B cell (primary cell): Measurements from ENCODE around the gene TNFRSF19. TPM values are rescaled to one million over a fixed set of nuclear protein-coding genes. Genes with fewer than 3 reads are reported as not detected.

ENCODE experiments used
- ATAC-seq: fragments of 200-7000 bp; cut with Tn5 transposase; one replicate; pipeline ENCODE4 v1.10.0; 2021; ENCODE audit warnings: low read depth, mild to moderate bottlenecking, moderate number of reproducible peaks, moderate library complexity
- CTCF ChIA-PET: fragments of 350-600 bp; sonication (Branson Sonifier 250); formaldehyde crosslinking; loops from one replicate; lab custom pipeline; 2021; ENCODE audit warnings: antibody characterized with exemption, inconsistent platforms; lab: Charles Lee
- POLR2A ChIA-PET: fragments of 350-600 bp; sonication (Branson Sonifier 250); formaldehyde crosslinking; loops from one replicate; lab custom pipeline; 2021; ENCODE audit warnings: antibody characterized with exemption; lab: Charles Lee
- DNase-seq: peaks from one replicate; pipeline ENCODE4 v3.0.0; 2013
- H2AFZ ChIP-seq: 2 replicates; pipeline ENCODE4 v1.6.1; 2012; ENCODE audit warnings: mild to moderate bottlenecking, low read depth, low read length; ENCODE audit not compliant: insufficient read depth, poor library complexity, severe bottlenecking
- H3K27ac ChIP-seq, 2 donors: 1 replicate in 1 of 2; 2 replicates in 1 of 2; pipeline ENCODE4 v1.5.1; 2012 to 2013; ENCODE audit warnings: low read length in 2 of 2, mild to moderate bottlenecking in 2 of 2, moderate library complexity in 1 of 2
- H3K27me3 ChIP-seq, 4 experiments: fragments of 200-600 bp in 1 of 4; sonication (generic) in 1 of 4; replicated peaks in 1 of 4; 1 replicate in 2 of 4; 2 replicates in 2 of 4; pipeline versions ENCODE4 v1.6.1 to v1.7.0; 2013 to 2016; ENCODE audit warnings: low read length in 3 of 4, mild to moderate bottlenecking in 2 of 4, mixed read lengths in 1 of 4, moderate library complexity in 1 of 4; ENCODE audit not compliant: insufficient read depth in 4 of 4, control insufficient read depth in 3 of 4; ENCODE audit errors: control extremely low read depth in 1 of 4
- H3K36me3 ChIP-seq, 2 experiments: replicated peaks in 1 of 2; 1 replicate in 1 of 2; 2 replicates in 1 of 2; pipeline versions ENCODE4 v1.6.1 to v1.7.1; 2013; ENCODE audit warnings: low read length in 1 of 2; ENCODE audit not compliant: insufficient read depth in 2 of 2, control insufficient read depth in 1 of 2; ENCODE audit errors: control extremely low read depth in 1 of 2, extremely low read depth in 1 of 2
- H3K4me1 ChIP-seq, 2 donors: fragments of 200-600 bp in 1 of 2; sonication (generic) in 1 of 2; 1 replicate in 1 of 2; 2 replicates in 1 of 2; pipeline versions ENCODE4 v1.5.1 to v1.6.1; 2013 to 2017; ENCODE audit warnings: low read length in 2 of 2; ENCODE audit not compliant: control insufficient read depth in 2 of 2, insufficient read depth in 2 of 2
- H3K4me2 ChIP-seq: replicated peaks from 2 replicates; pipeline ENCODE3; 2012; ENCODE audit warnings: mild to moderate bottlenecking, low read depth, low read length; ENCODE audit not compliant: poor library complexity, severe bottlenecking
- H3K4me3 ChIP-seq, 5 experiments: fragments of 200-600 bp in 1 of 5; sonication (generic) in 1 of 5; 1 replicate in 3 of 5; 2 replicates in 2 of 5; pipeline versions ENCODE4 v1.5.1 to v1.7.0; 2011 to 2016; ENCODE audit warnings: low read length in 4 of 5, mild to moderate bottlenecking in 4 of 5, low read depth in 2 of 5, control low read depth in 1 of 5, moderate library complexity in 1 of 5; ENCODE audit not compliant: insufficient read depth in 1 of 5; ENCODE audit errors: control extremely low read depth in 1 of 5, extremely low read depth in 1 of 5
- H3K79me2 ChIP-seq: fragments of 200-600 bp; sonication (generic); one replicate; pipeline ENCODE4 v1.6.0; 2016; ENCODE audit warnings: low read length; ENCODE audit not compliant: control insufficient read depth, insufficient read depth
- H3K9ac ChIP-seq: fragments of 200-600 bp; sonication (generic); 2 replicates; pipeline ENCODE4 v1.6.1; 2017; ENCODE audit warnings: mild to moderate bottlenecking, low read length, moderate library complexity
- H3K9me3 ChIP-seq, 3 donors: one replicate each; pipeline versions ENCODE4 v1.6.1 to v1.7.1; 2013; ENCODE audit warnings: low read length in 2 of 3; ENCODE audit not compliant: control insufficient read depth in 2 of 3, insufficient read depth in 1 of 3; ENCODE audit errors: control extremely low read depth in 1 of 3
- H4K20me1 ChIP-seq: 2 replicates; pipeline ENCODE4 v1.6.0; 2012; ENCODE audit warnings: mild to moderate bottlenecking, low read length; ENCODE audit not compliant: insufficient read depth, control insufficient read depth, poor library complexity, severe bottlenecking
- H3K27ac Mint-ChIP-seq: one replicate; pipeline ENCODE4 v1.8.0; 2021; ENCODE audit warnings: mixed read lengths
- H3K27me3 Mint-ChIP-seq: one replicate; pipeline ENCODE4 v1.8.0; 2021; ENCODE audit warnings: mixed read lengths
- H3K4me1 Mint-ChIP-seq: one replicate; pipeline ENCODE4 v1.8.0; 2021; ENCODE audit warnings: mixed read lengths
- H3K4me3 Mint-ChIP-seq: one replicate; pipeline ENCODE4 v1.8.0; 2021; ENCODE audit warnings: mixed read lengths
- H3K9me3 Mint-ChIP-seq: one replicate; pipeline ENCODE4 v1.8.0; 2022; ENCODE audit warnings: mixed read lengths; ENCODE audit not compliant: insufficient read depth
- CTCF ChIP-seq: fragments of 200-600 bp; IDR thresholded peaks from one replicate; pipeline ENCODE4 v1.8.0; 2022; ENCODE audit warnings: antibody characterized with exemption, mild to moderate bottlenecking
- EZH2 ChIP-seq: IDR thresholded peaks from 2 replicates; pipeline ENCODE4 v1.6.1; 2012; ENCODE audit warnings: borderline replicate concordance, low read depth, mild to moderate bottlenecking, moderate library complexity, low read length; ENCODE audit not compliant: insufficient read depth, poor library complexity, severe bottlenecking
- WGBS: methylation state at CpG from one replicate; pipeline ENCODE4 v1.1.5; 2013; ENCODE audit warnings: missing lambda C conversion rate; ENCODE audit not compliant: insufficient coverage; 5-methylcytosine and 5-hydroxymethylcytosine counted together
- intact Hi-C: fragments of 100-400 bp; cut with micrococcal nuclease; formaldehyde crosslinking; loops from one replicate; pipeline ENCODE4 v1.10.0; 2022
- polyA plus RNA-seq: library from polyadenylated mRNA; depleted of rRNA; stranded (reverse); fragments of >200 nt; gene quantifications from 2 replicates; pipeline ENCODE4 v1.2.3, GENCODE V29; 2012
- total RNA-seq, 2 donors: library from RNA; stranded (reverse); fragments of 120-200 nt in 1 of 2; gene quantifications; 1 replicate in 1 of 2; 2 replicates in 1 of 2; pipeline versions ENCODE4 v1.2.3 to v1.2.4, GENCODE V29; 2013 to 2022

The TNFRSF19 gene
- total and polyA plus RNA-seq, 2 donors (not counting 1 experiment from before 2014, with no cell fraction given): 0.36 TPM; not detected in 1

DNA sequence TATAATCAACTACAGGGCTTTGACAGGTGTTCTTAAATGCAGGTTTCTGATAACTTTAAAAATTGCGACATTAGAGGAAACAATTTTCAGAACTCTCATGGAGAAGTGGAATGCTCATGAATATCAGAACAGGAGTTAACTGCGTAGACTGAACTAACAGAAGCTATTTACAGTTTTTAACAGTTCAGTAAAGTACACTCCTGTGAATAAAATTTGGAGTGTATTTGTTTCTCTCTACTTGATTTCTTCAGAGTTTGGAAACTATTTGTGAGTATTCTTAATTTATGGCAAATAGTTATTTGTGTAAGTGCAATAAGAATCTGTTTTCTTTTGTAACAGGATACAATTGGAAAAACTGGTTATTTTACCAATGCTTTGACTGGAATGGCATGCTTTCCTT is 114.4 kb downstream of the TNFRSF19 start:
- 100% methylated on average over 1 of the region's 2 CpGs for WGBS
- Histone ChIP-seq H4K20me1 (no peaks in the 10 kb centered on the region), H3K9me3 (peaks cover 3 to 22% (median 5%) of the 10 kb centered on the region in 3 donors), H3K27me3 (peaks cover 0 to 9% (median 2%) of the 10 kb centered on the region in 4 experiments), H3K36me3 (no peaks in the 10 kb centered on the region), H3K4me3 (no peak overlapping the region), H3K4me2 (no peak overlapping the region), H3K27ac (no peak overlapping the region), H3K4me1 (no peaks in the 10 kb centered on the region), H3K79me2 (no peaks in the 10 kb centered on the region), H3K9ac (no peak overlapping the region), H2AFZ (no peak overlapping the region)
- POLR2A ChIA-PET: no interaction called here
- TF ChIP-seq CTCF (no peak), EZH2 (no peak)
- CTCF ChIA-PET: no interaction called here
- intact Hi-C loops: no loop called here
- Mint-ChIP-seq H3K4me1 (no peaks in the 10 kb centered on the region), H3K27me3 (peaks cover 19% of the 10 kb centered on the region), H3K4me3 (no peak overlapping the region), H3K27ac (no peak overlapping the region), H3K9me3 (no peaks in the 10 kb centered on the region)
- DNase-seq: peak; percentile 28
- no peak for ATAC-seq

DNA sequence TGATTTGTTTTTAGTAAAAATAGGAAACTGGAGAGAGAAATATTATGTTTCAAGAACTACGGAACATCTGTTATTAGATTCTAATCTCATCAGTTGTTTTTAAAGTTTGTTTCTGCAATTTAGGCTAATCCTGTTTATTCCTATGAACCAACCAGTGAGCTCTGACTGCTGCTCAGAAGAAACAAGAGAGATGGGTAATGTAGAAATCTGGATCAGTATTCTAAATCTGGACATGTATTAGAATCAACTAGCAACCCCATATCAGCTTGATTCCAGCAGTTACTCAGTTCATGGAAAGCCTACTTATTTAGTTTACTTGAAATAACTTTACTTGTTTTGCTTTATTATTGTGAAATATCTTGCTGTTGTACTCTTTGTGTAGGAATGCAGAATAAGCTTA is 115.2 kb downstream of the TNFRSF19 start:
- Mint-ChIP-seq H3K4me3 (no peak overlapping the region), H3K4me1 (no peaks in the 10 kb centered on the region), H3K9me3 (no peaks in the 10 kb centered on the region), H3K27ac (no peak overlapping the region), H3K27me3 (peaks cover 13% of the 10 kb centered on the region)
- ATAC-seq: no peak
- Histone ChIP-seq H3K4me2 (no peak overlapping the region), H3K4me1 (no peaks in the 10 kb centered on the region), H3K79me2 (no peaks in the 10 kb centered on the region), H3K9ac (no peak overlapping the region), H3K4me3 (no peak overlapping the region), H2AFZ (no peak overlapping the region), H3K36me3 (no peaks in the 10 kb centered on the region), H3K27me3 (peaks cover 0 to 4% (median 2%) of the 10 kb centered on the region in 4 experiments), H3K27ac (no peak overlapping the region), H4K20me1 (no peaks in the 10 kb centered on the region), H3K9me3 (peaks cover 3 to 22% (median 5%) of the 10 kb centered on the region in 3 donors)
- no CpG with 5 or more reads among the region's 1 CpG for WGBS
- CTCF ChIA-PET: no interaction called here
- DNase-seq: no peak
- POLR2A ChIA-PET: no interaction called here
- intact Hi-C loops: no loop called here
- TF ChIP-seq EZH2 (no peak), CTCF (no peak)
